CD14-positive monocyte (primary cell): ENCODE data around the gene PCTP. TPM values are rescaled to one million over a fixed set of nuclear protein-coding genes. Genes with fewer than 3 reads are reported as not detected.
A peak's percentile ranks its signal among the peaks of the same experiment; 100 is the strongest.

Experiments used
- DNase-seq, 3 donors: peaks; one replicate each; pipeline ENCODE4 v3.0.0-alpha.2; 2011 to 2022
- H2AFZ ChIP-seq: 2 replicates; pipeline ENCODE4 v1.6.0; 2012; ENCODE audit warnings: mild to moderate bottlenecking, low read depth, low read length, inconsistent platforms; ENCODE audit not compliant: insufficient read depth, poor library complexity, severe bottlenecking
- H3K27ac ChIP-seq, 2 donors: 1 replicate in 1 of 2; 2 replicates in 1 of 2; pipeline ENCODE4 v1.5.1; 2012 to 2013; ENCODE audit warnings: low read length in 2 of 2, control low read depth in 1 of 2, inconsistent platforms in 1 of 2, low read depth in 1 of 2, mild to moderate bottlenecking in 1 of 2
- H3K27me3 ChIP-seq, 2 donors: one replicate each; pipeline versions ENCODE4 v1.6.0 to v1.6.1; 2011 to 2013; ENCODE audit warnings: low read length in 2 of 2; ENCODE audit not compliant: control insufficient read depth in 2 of 2, insufficient read depth in 2 of 2
- H3K36me3 ChIP-seq, 2 donors: replicated peaks in 1 of 2; 1 replicate in 1 of 2; 2 replicates in 1 of 2; pipeline versions ENCODE4 v1.5.1 to v1.6.1; 2012 to 2013; ENCODE audit warnings: low read length in 2 of 2, control low read depth in 1 of 2, inconsistent platforms in 1 of 2, mild to moderate bottlenecking in 1 of 2; ENCODE audit not compliant: insufficient read depth in 2 of 2, control insufficient read depth in 1 of 2
- H3K4me1 ChIP-seq, 2 donors: 1 replicate in 1 of 2; 2 replicates in 1 of 2; pipeline versions ENCODE4 v1.5.1 to v1.6.1; 2012 to 2013; ENCODE audit warnings: low read length in 2 of 2, control low read depth in 1 of 2, inconsistent platforms in 1 of 2, mild to moderate bottlenecking in 1 of 2, moderate library complexity in 1 of 2; ENCODE audit not compliant: insufficient read depth in 2 of 2, control insufficient read depth in 1 of 2
- H3K4me2 ChIP-seq: replicated peaks from 2 replicates; pipeline ENCODE3; 2012; ENCODE audit warnings: low read length, moderate library complexity, mild to moderate bottlenecking; ENCODE audit not compliant: poor library complexity, severe bottlenecking; ENCODE audit errors: extremely low read depth
- H3K4me3 ChIP-seq, 3 experiments: fragments of 200-600 bp in 1 of 3; sonication (generic) in 1 of 3; replicated peaks in 1 of 3; 1 replicate in 2 of 3; 2 replicates in 1 of 3; pipeline ENCODE4 v1.5.1; 2011 to 2013; ENCODE audit warnings: low read length in 3 of 3, mild to moderate bottlenecking in 3 of 3, control low read depth in 2 of 3, low read depth in 2 of 3, inconsistent platforms in 1 of 3, moderate library complexity in 1 of 3
- H3K79me2 ChIP-seq: 2 replicates; pipeline ENCODE4 v1.6.0; 2012; ENCODE audit warnings: mild to moderate bottlenecking, control low read depth, inconsistent platforms, low read length, moderate library complexity; ENCODE audit not compliant: insufficient read depth
- H3K9ac ChIP-seq: 2 replicates; pipeline ENCODE4 v1.6.0; 2017; ENCODE audit warnings: low read length, mild to moderate bottlenecking; ENCODE audit not compliant: insufficient read depth, poor library complexity, severe bottlenecking
- H3K9me3 ChIP-seq, 2 donors: replicated peaks in 1 of 2; 1 replicate in 1 of 2; 2 replicates in 1 of 2; pipeline versions ENCODE4 v1.5.1 to v1.6.1; 2012 to 2013; ENCODE audit warnings: low read length in 2 of 2, control low read depth in 1 of 2; ENCODE audit not compliant: control insufficient read depth in 1 of 2, insufficient read depth in 1 of 2
- H4K20me1 ChIP-seq: 2 replicates; pipeline ENCODE4 v1.6.0; 2012; ENCODE audit warnings: mild to moderate bottlenecking, low read length, control low read depth, moderate library complexity; ENCODE audit not compliant: insufficient read depth
- H3K27ac Mint-ChIP-seq, 7 donors: one replicate each; pipeline ENCODE4 v1.8.0; 2020; ENCODE audit warnings: mild to moderate bottlenecking in 7 of 7, mixed read lengths in 7 of 7, moderate library complexity in 6 of 7, inconsistent platforms in 2 of 7
- H3K27me3 Mint-ChIP-seq, 3 donors: one replicate each; pipeline ENCODE4 v1.8.0; 2021 to 2022; ENCODE audit warnings: low read depth in 3 of 3, mild to moderate bottlenecking in 3 of 3, mixed read lengths in 3 of 3, moderate library complexity in 3 of 3, inconsistent platforms in 1 of 3
- H3K36me3 Mint-ChIP-seq, 2 donors: one replicate each; pipeline ENCODE4 v1.8.0; 2020; ENCODE audit warnings: mixed read lengths in 2 of 2, inconsistent platforms in 1 of 2, mild to moderate bottlenecking in 1 of 2
- H3K4me1 Mint-ChIP-seq: one replicate; pipeline ENCODE4 v1.8.0; 2020; ENCODE audit warnings: mild to moderate bottlenecking, mixed read lengths
- H3K4me3 Mint-ChIP-seq, 2 donors: one replicate each; pipeline ENCODE4 v1.8.0; 2020; ENCODE audit warnings: mild to moderate bottlenecking in 2 of 2, mixed read lengths in 2 of 2, moderate library complexity in 1 of 2
- H3K9me3 Mint-ChIP-seq, 7 donors: one replicate each; pipeline ENCODE4 v1.8.0; 2020 to 2022; ENCODE audit warnings: mixed read lengths in 7 of 7, mild to moderate bottlenecking in 6 of 7, moderate library complexity in 6 of 7, inconsistent platforms in 2 of 7
- CTCF ChIP-seq: fragments of 200-600 bp; IDR thresholded peaks from one replicate; pipeline ENCODE4 v1.8.0; 2022; ENCODE audit warnings: antibody characterized with exemption, mild to moderate bottlenecking
- WGBS: methylation state at CpG from one replicate; pipeline ENCODE4 v1.1.5; 2013; ENCODE audit warnings: missing lambda C conversion rate; ENCODE audit not compliant: insufficient coverage; 5-methylcytosine and 5-hydroxymethylcytosine counted together
- intact Hi-C, 2 donors: fragments of 100-400 bp; cut with micrococcal nuclease; formaldehyde crosslinking; loops; one replicate each; pipeline versions ENCODE4 v1.15.0 to v1.15.1; 2023
- polyA plus RNA-seq, 3 donors: library from polyadenylated mRNA; depleted of rRNA in 1 of 3; unstranded in 2 of 3; stranded (reverse) in 1 of 3; fragments of 300-500 nt in 2 of 3; fragments of >200 nt in 1 of 3; fragmentation: Illumina TruSeq in 2 of 3; gene quantifications; 1 replicate in 2 of 3; 2 replicates in 1 of 3; pipeline ENCODE4 v1.2.3, GENCODE V29; 2012 to 2021

PCTP gene
- polyA plus RNA-seq, 3 donors, result 16.5 to 54.2 (median 35.4) TPM

- no peaks in the 10 kb centered on the region for H3K79me2 ChIP-seq
- no peak overlapping the region for H3K27ac ChIP-seq
- H3K4me3 ChIP-seq, result no peak overlapping the region
- TF ChIP-seq CTCF, result no peak
- Mint-ChIP-seq H3K9me3 (peaks cover 0 to 4% (median 0%) of the 10 kb centered on the region in 7 donors), H3K27ac (no peak overlapping the region), H3K36me3 (no peaks in the 10 kb centered on the region), H3K4me3 (no peak overlapping the region), H3K4me1 (peaks cover 3% of the 10 kb centered on the region), H3K27me3 (no peaks in the 10 kb centered on the region)
- H3K36me3 ChIP-seq, result no peaks in the 10 kb centered on the region
- H3K4me1 ChIP-seq, result no peaks in the 10 kb centered on the region
- no peak overlapping the region for H2AFZ ChIP-seq
- H3K27me3 ChIP-seq, result no peaks in the 10 kb centered on the region
- H3K9me3 ChIP-seq, result no peaks in the 10 kb centered on the region
- H3K4me2 ChIP-seq, result no peak overlapping the region
- H4K20me1 ChIP-seq, result no peaks in the 10 kb centered on the region
- intact Hi-C loops, result no loop called here
- 40% methylated on average over 1 of the region's 1 CpG for WGBS
- H3K9ac ChIP-seq, result no peak overlapping the region
- no peak for DNase-seq
Measured at GRCh38 chr17:55817397-55817709, 66.5 kb downstream of the PCTP start.

GRCh38 chr17:55818026-55818425 is 67.2 kb downstream of the PCTP start:
- 100% methylated on average over 1 of the region's 3 CpGs for WGBS
- H3K4me2 ChIP-seq, result no peak overlapping the region
- no peaks in the 10 kb centered on the region for H3K36me3 ChIP-seq
- H3K79me2 ChIP-seq, result no peaks in the 10 kb centered on the region
- no peaks in the 10 kb centered on the region for H3K27me3 ChIP-seq
- no peak for DNase-seq
- no peak overlapping the region for H3K9ac ChIP-seq
- no peaks in the 10 kb centered on the region for H3K9me3 ChIP-seq
- no peak overlapping the region for H3K4me3 Mint-ChIP-seq
- H3K36me3 Mint-ChIP-seq, result no peaks in the 10 kb centered on the region
- intact Hi-C loops, result no loop called here
- no peak overlapping the region for H3K27ac ChIP-seq
- TF ChIP-seq CTCF, result no peak
- peaks cover 3% of the 10 kb centered on the region for H3K4me1 Mint-ChIP-seq
- H4K20me1 ChIP-seq, result no peaks in the 10 kb centered on the region
- no peak overlapping the region for H3K4me3 ChIP-seq
- H2AFZ ChIP-seq, result no peak overlapping the region
- no peaks in the 10 kb centered on the region for H3K4me1 ChIP-seq
- no peaks in the 10 kb centered on the region for H3K27me3 Mint-ChIP-seq
- peak overlapping the region in 1 of 7 donors; percentile 13 for H3K27ac Mint-ChIP-seq
- peaks cover 0 to 4% (median 0%) of the 10 kb centered on the region in 7 donors for H3K9me3 Mint-ChIP-seq
